Subcutaneous adipose tissue (tissue), 4 donors: Measurements from ENCODE around the gene TRIP13. TPM values are rescaled to one million over a fixed set of nuclear protein-coding genes. Genes with fewer than 3 reads are reported as not detected.

Experiments
- total RNA-seq, 4 donors: library from RNA; depleted of rRNA; stranded (reverse); fragments of >200 nt; gene quantifications; one replicate each; pipeline ENCODE4 v1.1.0, GENCODE V29; 2016
- TF ChIP-seq, protein P1 (sequence below): fragments of 450-650 bp; IDR thresholded peaks from one replicate; pipeline ENCODE4 v1.5.1; 2016; ENCODE audit warnings: low read depth, mild to moderate bottlenecking, control low read depth, antibody characterized with exemption, moderate library complexity

Gene TRIP13
- total RNA-seq, 4 donors from 2014 or later: 0.75 to 2.4 (median 1.5) TPM; not detected in 1

GRCh38 chr5:852431-853401 is 40.0 kb upstream of the TRIP13 start:
- TF ChIP-seq, protein P1, sequence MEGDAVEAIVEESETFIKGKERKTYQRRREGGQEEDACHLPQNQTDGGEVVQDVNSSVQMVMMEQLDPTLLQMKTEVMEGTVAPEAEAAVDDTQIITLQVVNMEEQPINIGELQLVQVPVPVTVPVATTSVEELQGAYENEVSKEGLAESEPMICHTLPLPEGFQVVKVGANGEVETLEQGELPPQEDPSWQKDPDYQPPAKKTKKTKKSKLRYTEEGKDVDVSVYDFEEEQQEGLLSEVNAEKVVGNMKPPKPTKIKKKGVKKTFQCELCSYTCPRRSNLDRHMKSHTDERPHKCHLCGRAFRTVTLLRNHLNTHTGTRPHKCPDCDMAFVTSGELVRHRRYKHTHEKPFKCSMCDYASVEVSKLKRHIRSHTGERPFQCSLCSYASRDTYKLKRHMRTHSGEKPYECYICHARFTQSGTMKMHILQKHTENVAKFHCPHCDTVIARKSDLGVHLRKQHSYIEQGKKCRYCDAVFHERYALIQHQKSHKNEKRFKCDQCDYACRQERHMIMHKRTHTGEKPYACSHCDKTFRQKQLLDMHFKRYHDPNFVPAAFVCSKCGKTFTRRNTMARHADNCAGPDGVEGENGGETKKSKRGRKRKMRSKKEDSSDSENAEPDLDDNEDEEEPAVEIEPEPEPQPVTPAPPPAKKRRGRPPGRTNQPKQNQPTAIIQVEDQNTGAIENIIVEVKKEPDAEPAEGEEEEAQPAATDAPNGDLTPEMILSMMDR: no peak

DNA sequence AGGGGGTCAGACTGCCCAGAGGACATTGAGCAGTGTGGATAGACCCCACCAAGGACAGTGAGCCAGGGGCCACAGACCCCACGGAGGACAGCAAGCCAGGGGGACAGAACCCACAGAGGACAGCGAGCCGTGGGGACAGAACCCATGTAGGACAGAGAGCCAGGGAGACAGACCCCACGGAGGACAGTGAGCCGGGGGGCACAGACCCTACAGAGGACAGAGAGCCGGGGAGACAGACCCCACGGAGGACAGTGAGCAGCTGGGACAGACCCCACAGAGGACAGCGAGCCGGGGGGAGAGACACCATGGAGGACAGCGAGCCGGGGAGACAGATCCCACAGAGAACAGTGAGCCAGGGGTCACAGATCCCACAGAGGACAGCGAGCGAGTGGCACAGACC is 38.5 kb upstream of the TRIP13 start:
- TF ChIP-seq, protein P1: no peak

- TF ChIP-seq, protein P1: no peak
Observed at GRCh38 chr5:854966-855743, 37.5 kb upstream of the TRIP13 start.

DNA sequence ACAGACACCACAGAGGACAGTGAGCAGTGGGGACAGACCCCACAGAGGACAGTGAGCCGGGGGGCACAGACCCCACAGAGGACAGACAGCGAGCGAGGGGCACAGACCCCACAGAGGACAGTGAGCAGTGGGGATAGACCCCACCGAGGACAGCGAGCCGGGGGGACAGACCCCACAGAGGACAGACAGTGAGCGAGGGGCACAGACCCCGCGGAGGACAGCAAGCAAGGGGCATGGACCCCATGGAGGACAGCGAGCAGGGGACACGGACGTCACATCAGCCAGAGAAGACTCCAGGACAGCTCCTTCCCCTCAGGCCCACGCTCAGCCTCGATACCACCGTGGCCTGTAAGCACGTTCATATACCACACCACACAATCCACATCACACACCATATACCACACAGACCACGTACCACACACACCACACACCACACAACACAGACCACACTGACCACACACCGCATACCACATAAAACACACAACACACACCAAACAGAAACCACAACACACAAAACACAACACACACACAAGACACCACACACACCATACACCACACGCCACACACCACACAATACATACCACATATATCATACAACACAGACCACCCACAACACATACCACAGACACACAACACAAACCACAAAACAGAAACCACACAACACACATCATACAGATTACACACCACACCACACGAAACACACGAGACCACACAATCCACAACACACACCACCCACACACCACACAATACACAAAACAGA is 36.7 kb upstream of the TRIP13 start:
- TF ChIP-seq, protein P1: no peak

GRCh38 chr5:856531-857425 is 35.9 kb upstream of the TRIP13 start:
- TF ChIP-seq, protein P1: no peak

DNA sequence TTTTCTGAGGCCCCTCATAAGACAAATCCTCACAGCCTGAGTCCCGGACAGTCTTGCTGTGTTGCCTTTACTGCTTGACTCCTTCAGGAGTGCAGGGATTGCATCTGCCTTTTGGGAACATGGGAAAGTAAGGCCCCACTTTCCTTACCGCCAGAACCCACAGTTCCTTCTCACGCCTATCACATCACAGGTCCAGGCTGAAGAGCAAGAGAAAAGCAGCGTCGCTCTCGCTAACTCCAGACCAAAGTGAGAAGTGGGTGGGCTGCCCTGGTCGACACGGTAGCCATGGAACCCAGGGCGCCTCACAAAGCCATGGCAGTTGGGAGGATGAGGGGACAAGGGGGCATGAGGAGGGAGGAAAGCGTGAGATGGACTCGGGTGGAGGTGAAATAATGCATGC is 34.0 kb upstream of the TRIP13 start:
- TF ChIP-seq, protein P1: no peak
